Endothelial cell of umbilical vein (primary cell): ENCODE results near the gene LMO4.
A peak's percentile ranks its signal among the peaks of the same experiment; 100 is the strongest.

ENCODE experiments used
- EZH2 ChIP-seq: IDR thresholded peaks from 2 replicates; pipeline ENCODE4 v1.6.1; 2012; ENCODE audit warnings: borderline replicate concordance, low read depth, mild to moderate bottlenecking, moderate library complexity, low read length, inconsistent platforms; ENCODE audit not compliant: severe bottlenecking
- FOS ChIP-seq: IDR thresholded peaks from 2 replicates; pipeline ENCODE4 v1.6.1; 2011; ENCODE audit warnings: mild to moderate bottlenecking, low read length, moderate library complexity, borderline replicate concordance; ENCODE audit not compliant: insufficient read depth
- JUN ChIP-seq: IDR thresholded peaks from 2 replicates; pipeline ENCODE4 v1.6.1; 2011; ENCODE audit warnings: borderline replicate concordance, low read depth; ENCODE audit not compliant: insufficient read length, insufficient read depth
- MYC ChIP-seq: IDR thresholded peaks from one replicate; pipeline ENCODE4 v1.6.1; 2011; ENCODE audit warnings: mild to moderate bottlenecking, low read depth, low read length
- POLR2A ChIP-seq: IDR thresholded peaks from 2 replicates; pipeline ENCODE4 v1.6.1; 2012; ENCODE audit warnings: low read depth, mild to moderate bottlenecking, control low read depth, low read length
- POLR2AphosphoS5 ChIP-seq: IDR thresholded peaks from 2 replicates; pipeline ENCODE4 v1.6.1; 2012; ENCODE audit warnings: low read depth, mild to moderate bottlenecking, control low read depth, low read length, moderate library complexity; ENCODE audit not compliant: insufficient read depth
- TF ChIP-seq, protein P1 (sequence below), 2 donors: IDR thresholded peaks; 1 replicate in 1 of 2; 2 replicates in 1 of 2; pipeline ENCODE4 v1.5.1; 2011; ENCODE audit warnings: low read length in 2 of 2, mild to moderate bottlenecking in 2 of 2, moderate library complexity in 2 of 2, control low read depth in 1 of 2, inconsistent platforms in 1 of 2, low read depth in 1 of 2; ENCODE audit not compliant: insufficient read depth in 1 of 2; ENCODE audit errors: extremely low read depth in 1 of 2

DNA sequence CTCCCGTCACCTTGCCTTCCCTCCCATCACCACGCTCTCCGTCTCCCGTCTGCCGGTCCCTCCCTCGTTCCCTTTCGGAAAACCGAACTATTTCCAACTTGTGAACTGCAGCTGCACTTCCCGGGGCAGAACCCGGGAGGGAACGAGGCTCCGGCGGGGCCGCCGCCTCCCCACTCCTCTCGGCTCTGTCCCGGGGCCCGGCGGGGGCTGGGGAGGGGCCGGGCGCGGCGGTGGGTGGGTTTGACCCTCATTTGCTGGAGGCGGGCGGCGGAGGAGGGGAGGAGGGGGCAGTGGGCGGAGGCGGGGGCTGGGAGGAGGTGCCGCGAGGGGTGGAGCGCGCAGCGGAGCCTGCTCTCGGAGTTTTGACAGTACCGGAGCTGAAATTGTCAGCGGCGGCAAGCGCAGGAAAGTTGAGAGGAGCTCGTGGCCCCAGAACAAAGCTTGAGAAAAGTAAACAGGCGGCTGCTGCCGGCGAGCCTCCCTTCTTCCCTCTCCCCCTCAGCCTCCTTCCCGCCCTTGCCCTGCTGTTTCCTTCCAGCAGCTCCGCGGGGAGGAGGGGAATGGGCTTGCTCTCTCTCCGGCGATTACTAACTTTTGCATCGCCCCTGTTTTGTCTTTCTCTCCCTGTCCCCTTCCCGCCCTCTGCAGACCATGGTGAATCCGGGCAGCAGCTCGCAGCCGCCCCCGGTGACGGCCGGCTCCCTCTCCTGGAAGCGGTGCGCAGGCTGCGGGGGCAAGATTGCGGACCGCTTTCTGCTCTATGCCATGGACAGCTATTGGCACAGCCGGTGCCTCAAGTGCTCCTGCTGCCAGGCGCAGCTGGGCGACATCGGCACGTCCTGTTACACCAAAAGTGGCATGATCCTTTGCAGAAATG, 2.9 kb downstream of the LMO4 start:
- TF ChIP-seq, protein P1, sequence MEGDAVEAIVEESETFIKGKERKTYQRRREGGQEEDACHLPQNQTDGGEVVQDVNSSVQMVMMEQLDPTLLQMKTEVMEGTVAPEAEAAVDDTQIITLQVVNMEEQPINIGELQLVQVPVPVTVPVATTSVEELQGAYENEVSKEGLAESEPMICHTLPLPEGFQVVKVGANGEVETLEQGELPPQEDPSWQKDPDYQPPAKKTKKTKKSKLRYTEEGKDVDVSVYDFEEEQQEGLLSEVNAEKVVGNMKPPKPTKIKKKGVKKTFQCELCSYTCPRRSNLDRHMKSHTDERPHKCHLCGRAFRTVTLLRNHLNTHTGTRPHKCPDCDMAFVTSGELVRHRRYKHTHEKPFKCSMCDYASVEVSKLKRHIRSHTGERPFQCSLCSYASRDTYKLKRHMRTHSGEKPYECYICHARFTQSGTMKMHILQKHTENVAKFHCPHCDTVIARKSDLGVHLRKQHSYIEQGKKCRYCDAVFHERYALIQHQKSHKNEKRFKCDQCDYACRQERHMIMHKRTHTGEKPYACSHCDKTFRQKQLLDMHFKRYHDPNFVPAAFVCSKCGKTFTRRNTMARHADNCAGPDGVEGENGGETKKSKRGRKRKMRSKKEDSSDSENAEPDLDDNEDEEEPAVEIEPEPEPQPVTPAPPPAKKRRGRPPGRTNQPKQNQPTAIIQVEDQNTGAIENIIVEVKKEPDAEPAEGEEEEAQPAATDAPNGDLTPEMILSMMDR (IDR thresholded peaks at IDR 0.05; ENCODE audit: extremely low read depth in 1 of 2, insufficient read depth in 1 of 2, low read depth in 1 of 2, low read length in 2 of 2) = peak in 1 of 2 donors; percentile 31
- TF ChIP-seq POLR2AphosphoS5 (peak; percentile 59), POLR2A (peak; percentile 33), MYC (no peak), JUN (no peak), FOS (peak; percentile 28), EZH2 (no peak)
